Esophagus (tissue), 2 donors: ENCODE measurements around the gene CREB5. TPM values are rescaled to one million over a fixed set of nuclear protein-coding genes. Genes with fewer than 3 reads are reported as not detected.

ENCODE experiments used
- H3K27ac ChIP-seq, 2 donors: one replicate each; pipeline ENCODE4 v1.5.1; 2013; ENCODE audit warnings: low read depth in 2 of 2, mild to moderate bottlenecking in 2 of 2, inconsistent platforms in 1 of 2, low read length in 1 of 2, moderate library complexity in 1 of 2
- H3K27me3 ChIP-seq, 2 donors: one replicate each; pipeline ENCODE4 v1.6.1; 2013; ENCODE audit warnings: low read length in 2 of 2, control low read depth in 1 of 2, mild to moderate bottlenecking in 1 of 2; ENCODE audit not compliant: insufficient read depth in 2 of 2, control insufficient read depth in 1 of 2
- H3K36me3 ChIP-seq, 2 donors: one replicate each; pipeline ENCODE4 v1.6.1; 2013; ENCODE audit warnings: low read length in 1 of 2; ENCODE audit not compliant: control insufficient read depth in 2 of 2, insufficient read depth in 2 of 2
- H3K4me1 ChIP-seq, 2 donors: one replicate each; pipeline ENCODE4 v1.6.1; 2013; ENCODE audit warnings: low read length in 1 of 2; ENCODE audit not compliant: control insufficient read depth in 2 of 2, insufficient read depth in 2 of 2
- H3K4me3 ChIP-seq, 2 donors: one replicate each; pipeline ENCODE4 v1.5.1; 2013; ENCODE audit warnings: low read length in 2 of 2, mild to moderate bottlenecking in 2 of 2, low read depth in 1 of 2, moderate library complexity in 1 of 2
- H3K9me3 ChIP-seq, 2 donors: one replicate each; pipeline ENCODE4 v1.6.1; 2013; ENCODE audit warnings: mild to moderate bottlenecking in 2 of 2, low read depth in 1 of 2, low read length in 1 of 2, moderate library complexity in 1 of 2; ENCODE audit not compliant: control insufficient read depth in 2 of 2, insufficient read depth in 1 of 2
- WGBS, 2 donors: extraction: QIAGEN DNeasy Blood & Tissue Kit; methylation state at CpG; one replicate each; pipeline ENCODE4 v1.1.7; 2013; 5-methylcytosine and 5-hydroxymethylcytosine counted together
- polyA plus RNA-seq, 2 donors: library from polyadenylated mRNA; stranded (reverse); fragments of 200-250 nt; gene quantifications; one replicate each; pipeline ENCODE4 v1.2.3, GENCODE V29; 2013
- donor health status: healthy with polysubstance abuse.
- donor health status: Bipolar disorder and iron deficiency.

CREB5 gene
- polyA plus RNA-seq, 2 donors, result 0.67 to 1.2 TPM

DNA sequence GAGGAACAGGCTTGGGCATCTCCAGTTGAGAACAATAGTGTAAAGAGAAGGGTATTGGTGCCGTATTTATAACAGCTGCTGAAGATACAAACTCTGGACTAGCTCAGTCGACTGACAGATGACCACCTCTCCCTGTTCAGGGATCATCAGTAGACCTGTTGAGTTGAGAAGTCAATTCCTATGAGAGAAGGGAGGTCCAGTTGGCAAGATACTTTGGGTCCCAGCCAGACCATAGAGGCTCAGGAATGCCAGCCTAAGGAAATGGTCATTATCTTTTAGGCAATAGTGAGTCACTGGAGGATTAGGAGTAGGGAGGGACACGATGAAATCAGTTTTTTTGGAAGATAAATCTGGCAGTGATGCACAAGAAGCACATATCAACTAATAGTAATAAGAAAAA, 342.9 kb downstream of the CREB5 start:
- Histone ChIP-seq H3K9me3 (no peaks in the 10 kb centered on the region), H3K4me1 (no peaks in the 10 kb centered on the region), H3K4me3 (no peak overlapping the region), H3K36me3 (no peaks in the 10 kb centered on the region), H3K27ac (no peak overlapping the region), H3K27me3 (no peaks in the 10 kb centered on the region)
- 62 to 64% methylated on average over 3 of the region's 3 CpGs for WGBS, 2 donors

- no peaks in the 10 kb centered on the region for H3K9me3 ChIP-seq
- H3K4me3 ChIP-seq, result no peak overlapping the region
- H3K4me1 ChIP-seq, result no peaks in the 10 kb centered on the region
- WGBS, 2 donors, result 88 to 89% methylated on average over 5 of the region's 5 CpGs
- no peaks in the 10 kb centered on the region for H3K36me3 ChIP-seq
- H3K27me3 ChIP-seq, result no peaks in the 10 kb centered on the region
- no peak overlapping the region for H3K27ac ChIP-seq
Observed at GRCh38 chr7:28758186-28758585, 345.9 kb downstream of the CREB5 start.

- H3K27me3 ChIP-seq, result no peaks in the 10 kb centered on the region
- H3K4me1 ChIP-seq, result no peaks in the 10 kb centered on the region
- no peaks in the 10 kb centered on the region for H3K9me3 ChIP-seq
- no peaks in the 10 kb centered on the region for H3K36me3 ChIP-seq
- H3K27ac ChIP-seq, result no peak overlapping the region
- no peak overlapping the region for H3K4me3 ChIP-seq
- WGBS, 2 donors, result 73 to 79% methylated on average over 5 of the region's 5 CpGs
Observed at GRCh38 chr7:28759475-28759971, 347.2 kb downstream of the CREB5 start.

- H3K4me3 ChIP-seq, result no peak overlapping the region
- H3K36me3 ChIP-seq, result no peaks in the 10 kb centered on the region
- WGBS, 2 donors, result 92 to 96% methylated on average over 2 of the region's 2 CpGs
- H3K9me3 ChIP-seq, result no peaks in the 10 kb centered on the region
- H3K27ac ChIP-seq, result no peak overlapping the region
- peaks cover 0 to 1% of the 10 kb centered on the region in 2 donors for H3K4me1 ChIP-seq
- no peaks in the 10 kb centered on the region for H3K27me3 ChIP-seq
Observed at GRCh38 chr7:28761505-28761904, 349.2 kb downstream of the CREB5 start.

DNA sequence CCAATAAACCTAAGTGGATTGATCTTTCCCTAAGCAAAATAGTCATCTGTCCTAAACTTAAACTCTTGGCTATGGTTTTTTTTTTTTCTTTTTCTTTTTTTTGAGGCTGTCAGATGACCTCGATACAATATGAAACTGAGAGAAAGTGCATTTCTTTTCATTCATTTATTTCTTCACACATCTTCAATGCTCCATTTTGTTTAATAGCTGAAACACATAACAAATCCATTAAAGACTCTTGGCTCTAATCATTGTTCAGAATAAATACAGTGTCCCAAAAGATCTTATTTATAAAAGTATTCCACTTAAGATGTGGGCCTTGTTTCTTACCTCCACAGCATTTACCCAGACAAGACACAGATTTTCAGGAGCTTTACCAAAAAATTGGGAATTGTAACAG, 350.3 kb downstream of the CREB5 start:
- Histone ChIP-seq H3K27me3 (no peaks in the 10 kb centered on the region), H3K36me3 (no peaks in the 10 kb centered on the region), H3K4me3 (no peak overlapping the region), H3K4me1 (peaks cover 0 to 2% of the 10 kb centered on the region in 2 donors), H3K27ac (no peak overlapping the region), H3K9me3 (no peaks in the 10 kb centered on the region)
- WGBS, 2 donors, result 59 to 79% methylated on average over 1 of the region's 1 CpG

GRCh38 chr7:28766359-28766758, 354.0 kb downstream of the CREB5 start:
- H3K27ac ChIP-seq, result peak overlapping the region in 1 of 2 donors; percentile 41
- peaks cover 0 to 2% of the 10 kb centered on the region in 2 donors for H3K4me1 ChIP-seq
- no peak overlapping the region for H3K4me3 ChIP-seq
- 52 to 65% methylated on average over 4 of the region's 4 CpGs for WGBS, 2 donors
- no peaks in the 10 kb centered on the region for H3K36me3 ChIP-seq
- H3K9me3 ChIP-seq, result no peaks in the 10 kb centered on the region
- H3K27me3 ChIP-seq, result no peaks in the 10 kb centered on the region

GRCh38 chr7:28767356-28767755, 355.0 kb downstream of the CREB5 start:
- H3K4me1 ChIP-seq, result peaks cover 0 to 4% of the 10 kb centered on the region in 2 donors

GRCh38 chr7:28768577-28769147, 356.3 kb downstream of the CREB5 start:
- H3K4me3 ChIP-seq, result no peak overlapping the region
- H3K27me3 ChIP-seq, result no peaks in the 10 kb centered on the region
- H3K9me3 ChIP-seq, result no peaks in the 10 kb centered on the region
- no peaks in the 10 kb centered on the region for H3K36me3 ChIP-seq
- H3K27ac ChIP-seq, result no peak overlapping the region
- WGBS, 2 donors, result 71 to 74% methylated on average over 1 of the region's 1 CpG
- peaks cover 0 to 4% of the 10 kb centered on the region in 2 donors for H3K4me1 ChIP-seq

More at GRCh38 chr7:28767356-28767755, 355.0 kb downstream of the CREB5 start:
- Histone ChIP-seq H3K36me3 (no peaks in the 10 kb centered on the region), H3K27ac (no peak overlapping the region), H3K4me3 (no peak overlapping the region), H3K9me3 (no peaks in the 10 kb centered on the region), H3K27me3 (no peaks in the 10 kb centered on the region)
- 78 to 81% methylated on average over 3 of the region's 3 CpGs for WGBS, 2 donors

DNA sequence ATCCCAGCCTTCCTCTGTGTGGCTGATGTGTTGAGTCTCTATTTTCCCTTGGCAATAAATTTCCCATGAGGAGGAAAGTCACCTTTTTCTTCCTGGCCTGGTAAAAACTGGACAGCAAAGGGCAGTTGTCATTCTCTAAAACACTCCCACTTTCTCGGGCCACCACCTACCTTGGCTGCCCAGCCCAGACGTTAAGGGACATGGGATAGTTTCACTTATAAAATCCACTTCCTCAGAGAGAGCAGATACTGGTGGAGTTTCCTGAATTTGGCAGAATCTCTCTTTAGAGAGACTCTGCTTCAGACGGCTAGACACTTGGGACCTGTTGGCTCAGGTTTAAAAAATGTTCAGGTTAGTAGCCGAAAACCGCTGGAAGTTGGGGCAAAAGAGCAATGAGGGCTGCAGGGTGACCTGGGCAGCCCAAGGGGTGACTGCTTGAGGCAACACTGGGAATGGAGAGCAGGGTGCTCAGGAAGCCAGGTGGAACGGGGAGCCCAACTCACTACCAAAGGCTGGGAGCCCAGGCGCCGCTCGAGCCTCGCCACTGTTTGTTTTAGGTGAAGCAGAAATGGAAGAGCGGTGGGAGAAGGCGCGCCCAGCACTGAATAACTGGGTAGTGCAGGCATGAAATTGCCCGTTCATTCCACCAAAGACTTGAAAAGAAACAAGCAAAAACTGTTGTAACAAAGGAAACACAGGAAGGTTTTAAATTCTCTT, 359.7 kb downstream of the CREB5 start:
- 71 to 84% methylated on average over 14 of the region's 14 CpGs for WGBS, 2 donors
- H3K27me3 ChIP-seq, result no peaks in the 10 kb centered on the region
- H3K4me3 ChIP-seq, result no peak overlapping the region

More for the DNA sequence above, 359.7 kb downstream of the CREB5 start:
- Histone ChIP-seq H3K4me1 (peaks cover 0 to 2% of the 10 kb centered on the region in 2 donors), H3K27ac (no peak overlapping the region), H3K9me3 (no peaks in the 10 kb centered on the region), H3K36me3 (no peaks in the 10 kb centered on the region)
